Large intestine (tissue), 3 donors: ENCODE results near the gene FBLIM1. TPM values are rescaled to one million over a fixed set of nuclear protein-coding genes. Genes with fewer than 3 reads are reported as not detected.

Experiments used
- DNase-seq, 2 donors: peaks; one replicate each; pipeline versions ENCODE4 v3.0.0 to v3.0.0-alpha.2; 2013
- H3K27ac ChIP-seq: one replicate; pipeline ENCODE4 v1.5.1; 2013; ENCODE audit warnings: low read length
- H3K27me3 ChIP-seq: 2 replicates; pipeline ENCODE4 v1.6.1; 2013; ENCODE audit warnings: low read length; ENCODE audit not compliant: control insufficient read depth, insufficient read depth
- H3K36me3 ChIP-seq: 2 replicates; pipeline ENCODE4 v1.6.1; 2013; ENCODE audit warnings: low read length; ENCODE audit not compliant: control insufficient read depth, insufficient read depth
- H3K4me1 ChIP-seq: one replicate; pipeline ENCODE4 v1.6.1; 2013; ENCODE audit warnings: low read length; ENCODE audit not compliant: control insufficient read depth, insufficient read depth
- H3K4me3 ChIP-seq: one replicate; pipeline ENCODE4 v1.5.1; 2013; ENCODE audit warnings: low read length
- H3K9me3 ChIP-seq: one replicate; pipeline ENCODE4 v1.6.1; 2013; ENCODE audit warnings: mild to moderate bottlenecking, low read depth, low read length, moderate library complexity; ENCODE audit not compliant: control insufficient read depth
- WGBS: methylation state at CpG from one replicate; pipeline ENCODE4 v1.1.5; 2013; ENCODE audit warnings: low lambda C conversion rate; ENCODE audit not compliant: insufficient coverage; 5-methylcytosine and 5-hydroxymethylcytosine counted together
- polyA plus RNA-seq: library from polyadenylated mRNA; unstranded; fragments of 120-200 nt; gene quantifications from one replicate; pipeline ENCODE4 v1.2.1, GENCODE V29; 2013

Gene FBLIM1
- polyA plus RNA-seq, 1 donor = 76.8 TPM

DNA sequence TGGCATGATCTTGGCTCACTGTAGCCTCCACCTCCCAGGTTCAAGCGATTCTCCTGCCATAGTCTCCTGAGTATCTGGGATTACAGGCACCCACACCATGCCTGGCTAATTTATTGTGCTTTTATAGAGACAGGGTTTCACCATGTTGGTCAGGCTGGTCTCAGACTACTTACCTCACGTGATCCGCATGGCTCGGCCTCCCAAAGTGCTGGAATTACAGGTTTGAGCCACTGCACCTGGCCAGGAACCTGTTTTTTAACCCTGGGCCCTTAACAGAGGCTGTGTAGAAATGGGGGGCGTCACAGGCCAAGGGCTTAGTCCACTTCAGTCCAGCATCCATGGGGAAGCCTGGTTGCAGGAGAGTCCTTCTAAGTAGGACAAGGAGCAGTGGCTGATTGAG, 9.3 kb downstream of the FBLIM1 start:
- no CpG with 5 or more reads among the region's 5 CpGs for WGBS
- H3K36me3 ChIP-seq = peaks cover 79% of the 10 kb centered on the region
- no peaks in the 10 kb centered on the region for H3K27me3 ChIP-seq
- peaks cover 14% of the 10 kb centered on the region for H3K4me1 ChIP-seq
- H3K4me3 ChIP-seq = no peak overlapping the region
- H3K9me3 ChIP-seq = no peaks in the 10 kb centered on the region
- DNase-seq = no peak
- H3K27ac ChIP-seq = no peak overlapping the region

DNA sequence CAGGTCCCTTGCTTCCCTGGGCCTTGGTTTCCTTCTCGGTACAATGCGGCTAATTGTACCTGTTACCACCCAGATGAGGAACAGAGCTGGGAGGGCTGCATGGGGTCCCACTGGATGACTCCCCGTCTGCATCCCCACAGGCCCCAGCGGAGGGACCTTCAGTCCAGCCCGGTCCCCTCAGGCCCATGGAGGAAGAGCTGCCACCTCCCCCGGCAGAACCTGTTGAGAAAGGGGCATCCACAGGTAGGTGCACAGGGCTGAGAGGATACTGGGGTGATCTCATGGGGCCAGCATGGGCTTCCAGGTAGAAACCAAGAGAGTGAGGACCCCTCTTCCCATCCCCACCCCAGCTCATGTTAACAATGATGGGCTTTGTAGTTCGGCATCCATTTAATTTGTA, 9.8 kb downstream of the FBLIM1 start:
- H3K4me1 ChIP-seq = peaks cover 14% of the 10 kb centered on the region
- H3K27me3 ChIP-seq = no peaks in the 10 kb centered on the region
- 100% methylated on average over 1 of the region's 7 CpGs for WGBS
- H3K27ac ChIP-seq = no peak overlapping the region
- no peaks in the 10 kb centered on the region for H3K9me3 ChIP-seq
- H3K4me3 ChIP-seq = no peak overlapping the region
- peaks cover 80% of the 10 kb centered on the region for H3K36me3 ChIP-seq
- DNase-seq = peak in 1 of 2 donors; percentile 1

DNA sequence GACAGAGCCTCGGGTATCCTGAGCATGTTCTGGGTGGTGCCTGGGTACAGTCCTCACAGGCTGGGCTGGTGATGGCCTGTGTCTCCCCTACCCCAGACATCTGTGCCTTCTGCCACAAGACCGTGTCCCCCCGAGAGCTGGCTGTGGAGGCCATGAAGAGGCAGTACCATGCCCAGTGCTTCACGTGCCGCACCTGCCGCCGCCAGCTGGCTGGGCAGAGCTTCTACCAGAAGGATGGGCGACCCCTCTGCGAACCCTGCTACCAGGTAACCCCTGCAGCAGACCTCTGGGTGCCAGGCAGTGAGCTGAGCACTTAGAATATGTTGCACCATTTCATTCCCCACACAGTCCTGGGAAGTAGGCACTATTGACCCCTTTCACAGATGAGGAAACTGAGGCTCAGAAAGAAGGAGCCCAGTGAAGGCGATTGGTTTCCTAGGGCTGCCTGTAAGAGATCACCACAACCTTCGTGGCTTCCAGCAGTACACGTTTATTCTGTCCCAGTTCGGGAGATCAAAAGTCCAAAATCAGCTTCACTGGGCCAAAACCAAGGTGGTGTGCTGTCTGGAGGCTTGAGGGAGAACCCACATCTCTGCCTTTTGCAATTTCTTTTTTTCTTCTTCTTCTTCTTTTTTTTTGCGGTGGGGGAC, 11.8 kb downstream of the FBLIM1 start:
- DNase-seq = peak in 1 of 2 donors; percentile 1
- 100% methylated on average over 1 of the region's 14 CpGs for WGBS

DNA sequence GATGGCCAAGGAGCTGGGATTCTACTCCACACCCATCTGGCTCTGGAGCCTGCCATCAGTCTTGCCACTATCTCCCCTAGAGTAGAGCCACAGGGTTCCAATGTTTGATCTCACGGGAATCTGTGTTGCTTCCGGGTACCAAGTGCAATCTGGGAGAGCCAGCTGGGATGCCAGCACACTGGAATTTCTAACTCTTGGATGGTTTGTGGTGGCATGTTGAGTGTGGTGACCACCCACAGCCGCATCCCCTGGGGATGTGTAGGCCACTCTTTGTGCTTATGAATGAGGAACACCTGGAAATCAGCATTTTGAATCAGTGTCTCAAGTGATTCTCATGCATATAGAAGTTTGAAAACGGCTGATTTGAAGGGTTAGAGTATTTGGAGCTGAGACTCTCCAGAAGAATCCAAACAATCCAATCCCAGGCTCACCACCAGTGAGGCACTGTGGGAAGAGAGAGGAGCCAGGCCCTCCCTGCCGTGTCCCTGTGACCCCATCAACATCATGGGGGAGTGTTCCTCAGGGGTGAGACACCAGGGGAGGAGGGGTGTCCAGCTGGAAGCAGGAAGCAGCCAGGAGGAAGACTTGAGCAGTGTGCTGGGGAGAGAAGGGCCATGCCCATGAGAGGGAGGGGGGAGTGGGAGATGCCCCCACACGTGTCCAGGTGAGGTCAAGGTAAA, 13.4 kb downstream of the FBLIM1 start:
- Histone ChIP-seq H3K4me3 (no peak overlapping the region), H3K27me3 (no peaks in the 10 kb centered on the region), H3K9me3 (no peaks in the 10 kb centered on the region), H3K4me1 (peaks cover 5% of the 10 kb centered on the region), H3K27ac (no peak overlapping the region), H3K36me3 (peaks cover 85% of the 10 kb centered on the region)
- no peak for DNase-seq
- WGBS = no CpG with 5 or more reads among the region's 6 CpGs

More for the DNA sequence above, 11.8 kb downstream of the FBLIM1 start:
- H3K27ac ChIP-seq = no peak overlapping the region
- no peaks in the 10 kb centered on the region for H3K27me3 ChIP-seq
- H3K4me3 ChIP-seq = no peak overlapping the region
- peaks cover 85% of the 10 kb centered on the region for H3K36me3 ChIP-seq
- no peaks in the 10 kb centered on the region for H3K9me3 ChIP-seq
- H3K4me1 ChIP-seq = peaks cover 1% of the 10 kb centered on the region

DNA sequence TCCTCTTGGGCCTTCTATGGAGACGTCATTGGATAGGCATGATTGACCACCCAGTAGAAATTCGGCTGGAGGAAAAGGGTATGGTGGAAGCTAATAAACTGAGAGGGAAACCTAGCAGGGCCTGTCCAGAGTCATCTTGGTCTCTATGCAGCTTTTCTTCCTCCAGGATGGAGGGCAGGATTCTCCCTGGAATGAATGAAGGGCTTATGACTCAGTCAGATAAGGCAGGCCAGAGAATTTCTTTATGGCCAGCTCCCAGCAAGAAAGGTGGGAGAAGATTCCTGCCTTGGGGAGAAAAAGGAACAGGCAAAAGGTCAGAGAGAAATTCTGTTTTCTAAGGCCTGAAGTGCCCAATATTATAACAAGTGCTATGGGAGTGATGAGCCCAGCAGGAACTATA, 17.1 kb downstream of the FBLIM1 start:
- H3K36me3 ChIP-seq = peaks cover 67% of the 10 kb centered on the region
- peak overlapping the region; percentile 46 for H3K27ac ChIP-seq
- H3K27me3 ChIP-seq = no peaks in the 10 kb centered on the region
- H3K9me3 ChIP-seq = no peaks in the 10 kb centered on the region
- peak in 1 of 2 donors; percentile 32 for DNase-seq
- no CpG with 5 or more reads among the region's 2 CpGs for WGBS
- peaks cover 37% of the 10 kb centered on the region for H3K4me1 ChIP-seq
- H3K4me3 ChIP-seq = no peak overlapping the region

DNA sequence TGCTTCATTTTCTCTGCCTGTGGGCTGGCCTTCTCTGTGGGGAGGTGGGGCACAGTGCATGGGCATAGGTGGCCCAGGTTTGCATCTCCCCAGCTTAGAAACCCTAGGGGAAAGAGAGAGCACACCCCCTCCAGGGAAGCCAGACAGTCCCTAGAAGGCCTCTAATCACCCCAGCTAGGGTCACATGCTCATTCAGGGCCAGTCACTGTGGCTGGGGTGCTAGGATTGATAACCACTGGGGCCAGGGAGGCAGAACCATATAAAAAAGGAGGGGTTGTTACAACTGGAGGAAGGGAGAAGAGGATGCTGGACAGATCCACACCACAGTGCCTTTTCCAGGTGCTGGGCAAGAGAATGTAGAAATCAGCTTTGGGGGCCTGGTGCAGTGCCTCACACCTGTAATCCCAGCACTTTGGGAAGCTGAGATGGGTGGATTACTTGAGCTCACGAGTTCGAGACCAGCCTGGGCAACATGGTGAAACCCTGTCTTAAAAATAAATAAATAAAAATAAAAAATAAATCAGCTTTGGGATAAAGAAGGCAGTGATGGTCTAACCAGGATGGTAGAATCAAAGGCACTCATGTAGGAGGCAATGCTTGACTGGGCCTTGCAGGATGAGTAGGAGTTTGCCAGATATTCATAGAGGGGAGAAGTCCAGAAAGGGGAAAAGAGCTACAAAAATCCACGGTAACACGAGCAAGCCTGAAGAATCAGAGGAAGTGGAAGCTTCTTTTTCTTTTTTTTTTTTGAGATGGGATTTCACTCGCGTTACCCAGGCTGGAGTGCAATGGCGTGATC, 19.5 kb downstream of the FBLIM1 start:
- Histone ChIP-seq H3K27me3 (no peaks in the 10 kb centered on the region), H3K4me3 (no peak overlapping the region), H3K4me1 (peaks cover 47% of the 10 kb centered on the region), H3K9me3 (no peaks in the 10 kb centered on the region), H3K27ac (peak overlapping the region; percentile 9), H3K36me3 (peaks cover 57% of the 10 kb centered on the region)
- DNase-seq = peak in 1 of 2 donors; percentile 64
- WGBS = no CpG with 5 or more reads among the region's 7 CpGs

DNA sequence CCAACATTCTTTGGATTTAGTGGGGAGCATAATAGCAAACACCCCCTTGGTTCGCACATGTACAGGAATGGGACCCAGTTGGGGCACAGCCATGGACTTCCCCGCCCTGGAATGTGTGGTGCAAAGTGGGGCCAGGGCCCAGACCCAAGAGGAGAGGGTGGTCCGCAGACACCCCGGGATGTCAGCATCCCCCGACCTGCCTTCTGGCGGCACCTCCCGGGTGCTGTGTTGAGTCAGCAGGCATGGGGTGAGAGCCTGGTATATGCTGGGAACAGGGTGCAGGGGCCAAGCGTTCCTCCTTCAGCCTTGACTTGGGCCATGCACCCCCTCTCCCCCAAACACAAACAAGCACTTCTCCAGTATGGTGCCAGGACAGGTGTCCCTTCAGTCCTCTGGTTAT, 27.1 kb downstream of the FBLIM1 start:
- peaks cover 19% of the 10 kb centered on the region for H3K4me1 ChIP-seq
- no peak overlapping the region for H3K27ac ChIP-seq
- H3K9me3 ChIP-seq = no peaks in the 10 kb centered on the region
- DNase-seq = no peak
- no peaks in the 10 kb centered on the region for H3K27me3 ChIP-seq
- WGBS = no CpG with 5 or more reads among the region's 8 CpGs
- H3K4me3 ChIP-seq = no peak overlapping the region
- peaks cover 41% of the 10 kb centered on the region for H3K36me3 ChIP-seq

DNA sequence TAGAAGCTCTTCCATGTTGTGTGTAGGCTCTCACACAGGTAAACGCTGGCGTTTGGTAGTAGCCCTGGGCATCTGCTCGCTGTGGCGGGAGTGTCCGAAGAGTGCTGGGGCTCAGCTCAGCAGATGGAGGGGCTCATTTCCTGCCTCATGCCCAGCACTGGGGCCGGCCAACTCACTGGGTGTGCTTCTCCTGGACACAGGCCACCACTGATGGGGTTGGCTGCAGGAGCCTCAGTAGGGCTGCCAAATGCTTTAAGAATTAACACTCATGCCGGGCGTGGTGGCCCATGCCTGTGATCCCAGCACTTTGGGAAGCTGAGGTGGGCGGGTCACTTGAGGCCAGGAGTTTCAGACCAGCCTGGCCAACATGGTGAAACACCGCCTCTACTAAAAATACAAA, 28.0 kb downstream of the FBLIM1 start:
- Histone ChIP-seq H3K4me3 (no peak overlapping the region), H3K27ac (no peak overlapping the region), H3K9me3 (no peaks in the 10 kb centered on the region), H3K4me1 (peaks cover 11% of the 10 kb centered on the region), H3K36me3 (peaks cover 41% of the 10 kb centered on the region), H3K27me3 (no peaks in the 10 kb centered on the region)
- DNase-seq = no peak
- WGBS = no CpG with 5 or more reads among the region's 10 CpGs

DNA sequence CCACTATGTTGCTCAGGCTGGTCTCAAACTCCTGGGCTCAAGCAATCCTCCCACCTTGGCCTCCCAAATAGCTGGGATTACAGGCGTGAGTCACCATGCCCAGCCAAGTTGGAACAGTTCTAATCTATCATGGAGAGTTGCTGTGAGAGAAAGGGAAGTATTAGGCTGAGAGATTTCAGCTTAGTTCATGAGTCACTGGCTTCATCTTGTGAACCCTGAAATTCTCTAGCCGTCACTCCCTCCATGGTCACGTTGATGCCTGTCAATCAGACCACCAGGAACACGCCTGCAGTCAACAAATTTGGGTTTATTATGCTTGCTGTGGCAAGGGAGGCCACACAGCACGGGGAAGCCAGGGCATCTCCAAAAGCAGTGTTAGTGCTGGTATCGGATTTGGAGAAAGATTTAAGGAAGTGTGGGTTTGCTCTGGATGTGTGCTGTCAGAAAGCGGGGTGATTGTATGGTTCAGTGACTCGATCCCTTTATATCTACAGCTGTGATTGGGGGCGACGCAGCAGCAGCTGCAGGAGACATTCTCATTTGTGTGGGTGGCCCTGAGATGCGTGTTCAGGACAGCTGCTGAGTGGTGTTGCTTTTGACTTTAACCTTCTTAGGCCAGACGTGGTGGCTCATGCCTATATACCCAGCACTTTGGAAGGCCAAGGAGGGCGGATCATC, 30.2 kb downstream of the FBLIM1 start:
- Histone ChIP-seq H3K4me3 (no peak overlapping the region), H3K9me3 (no peaks in the 10 kb centered on the region), H3K27me3 (no peaks in the 10 kb centered on the region), H3K4me1 (peaks cover 28% of the 10 kb centered on the region), H3K36me3 (peaks cover 26% of the 10 kb centered on the region), H3K27ac (peak overlapping the region; percentile 54)
- no peak for DNase-seq
- no CpG with 5 or more reads among the region's 13 CpGs for WGBS

DNA sequence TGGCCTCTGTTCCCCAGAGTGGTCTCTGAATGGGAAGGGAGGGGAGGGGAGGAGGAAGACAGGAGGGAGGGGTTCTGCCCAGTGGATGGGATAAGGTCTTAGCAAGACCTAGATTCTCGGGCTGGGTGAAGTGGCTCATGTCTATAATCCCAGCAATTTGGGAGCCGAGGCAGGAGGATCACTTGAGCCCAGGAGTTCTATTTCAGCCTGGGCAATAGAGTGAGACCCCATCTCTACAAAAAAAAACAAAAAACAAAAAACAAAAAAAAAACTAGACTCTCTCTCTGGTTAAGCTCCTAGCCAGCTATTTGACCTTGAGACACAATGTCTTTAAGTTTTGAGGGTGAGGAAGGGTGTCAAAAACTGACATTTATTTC, 37.5 kb downstream of the FBLIM1 start:
- Histone ChIP-seq H3K4me3 (no peak overlapping the region), H3K36me3 (no peaks in the 10 kb centered on the region), H3K4me1 (peaks cover 65% of the 10 kb centered on the region), H3K27ac (peak overlapping the region; percentile 90), H3K27me3 (no peaks in the 10 kb centered on the region), H3K9me3 (no peaks in the 10 kb centered on the region)
- no peak for DNase-seq
- no CpG with 5 or more reads among the region's 2 CpGs for WGBS
